GM15510 (cell line): ENCODE results near the gene COBL.

Experiments
- POLR2A ChIP-seq: IDR thresholded peaks from 3 replicates; pipeline ENCODE4 v1.6.1; 2011; ENCODE audit warnings: borderline replicate concordance; ENCODE audit not compliant: insufficient read length; ENCODE audit errors: extremely low read depth

COBL gene

GRCh38 chr7:51082096-51082840 is 234.3 kb downstream of the COBL start:
- no peak for TF ChIP-seq POLR2A

GRCh38 chr7:51081270-51081890 is 235.2 kb downstream of the COBL start:
- TF ChIP-seq POLR2A, result no peak

GRCh38 chr7:51080622-51081269 is 235.9 kb downstream of the COBL start:
- no peak for TF ChIP-seq POLR2A

- no peak for TF ChIP-seq POLR2A
These were observed 236.4 kb downstream of the COBL start for GRCh38 chr7:51080216-51080615.

- TF ChIP-seq POLR2A, result no peak
These were observed 237.1 kb downstream of the COBL start for GRCh38 chr7:51079494-51079893.

- no peak for TF ChIP-seq POLR2A
These were observed 238.0 kb downstream of the COBL start for GRCh38 chr7:51078653-51079052.

- no peak for TF ChIP-seq POLR2A
These were observed 238.6 kb downstream of the COBL start for GRCh38 chr7:51077987-51078370.

GRCh38 chr7:51077316-51077986 is 239.2 kb downstream of the COBL start:
- TF ChIP-seq POLR2A, result no peak

GRCh38 chr7:51075681-51076580 is 240.7 kb downstream of the COBL start:
- no peak for TF ChIP-seq POLR2A

- TF ChIP-seq POLR2A, result no peak
These were observed 243.4 kb downstream of the COBL start for GRCh38 chr7:51073171-51073570.

GRCh38 chr7:51072281-51072680 is 244.3 kb downstream of the COBL start:
- no peak for TF ChIP-seq POLR2A

GRCh38 chr7:51071427-51071826 is 245.2 kb downstream of the COBL start:
- no peak for TF ChIP-seq POLR2A

- no peak for TF ChIP-seq POLR2A
These were observed 246.5 kb downstream of the COBL start for GRCh38 chr7:51070151-51070550.

GRCh38 chr7:51069411-51070083 is 247.1 kb downstream of the COBL start:
- TF ChIP-seq POLR2A, result no peak
